SK-N-MC (cell line): Measurements from ENCODE around the gene YBEY.

Source experiments
- DNase-seq: peaks from one replicate; pipeline ENCODE4 v3.0.0-alpha.2; 2011; ENCODE audit warnings: low read depth, low spot score
- H3K27ac ChIP-seq: fragments of 200-600 bp; sonication (generic); 2 replicates; pipeline ENCODE4 v1.5.1; 2016; ENCODE audit warnings: mixed run types
- H3K36me3 ChIP-seq: fragments of 200-600 bp; sonication (generic); 2 replicates; pipeline ENCODE4 v1.6.1; 2017; ENCODE audit warnings: antibody characterized with exemption, low read length, mixed read lengths; ENCODE audit not compliant: insufficient read depth
- H3K4me3 ChIP-seq: fragments of 200-600 bp; sonication (generic); 2 replicates; pipeline ENCODE4 v1.5.1; 2016
- H3K9ac ChIP-seq: fragments of 200-600 bp; sonication (generic); 2 replicates; pipeline ENCODE4 v1.8.0; 2017; ENCODE audit warnings: mixed run types, mixed read lengths; ENCODE audit not compliant: insufficient read length
- H3K9me3 ChIP-seq: fragments of 200-600 bp; sonication (generic); 2 replicates; pipeline ENCODE4 v1.6.1; 2017; ENCODE audit warnings: low read depth, mild to moderate bottlenecking, antibody characterized with exemption, low read length, moderate library complexity, mixed read lengths
- EZH2 ChIP-seq: fragments of 200-600 bp; sonication (generic); IDR thresholded peaks from one replicate; pipeline ENCODE4 v1.6.1; 2017; ENCODE audit warnings: antibody characterized with exemption
- FOXP2 ChIP-seq: optimal IDR thresholded peaks from 2 replicates; pipeline ENCODE3; 2011; ENCODE audit warnings: mild to moderate bottlenecking, moderate library complexity; ENCODE audit not compliant: insufficient read depth; ENCODE audit errors: extremely low read length, control extremely low read depth
- POLR2AphosphoS5 ChIP-seq: IDR thresholded peaks from 2 replicates; pipeline ENCODE4 v1.6.1; 2012; ENCODE audit warnings: mild to moderate bottlenecking, low read depth, low read length, borderline replicate concordance

Gene YBEY

GRCh38 chr21:46325073-46325912, 39.2 kb downstream of the YBEY start:
- TF ChIP-seq POLR2AphosphoS5 = no peak; the same call in 1 of the 2 replicates
- DNase-seq = no peak
- peak overlapping the region; percentile 88 for H3K9ac ChIP-seq
- H3K4me3 ChIP-seq = peak overlapping the region; percentile 95
- H3K36me3 ChIP-seq = peaks cover 41% of the 10 kb centered on the region
- H3K9me3 ChIP-seq = no peaks in the 10 kb centered on the region
- peak overlapping the region; percentile 71 for H3K27ac ChIP-seq

- H3K27ac ChIP-seq = no peak overlapping the region
- H3K36me3 ChIP-seq = peaks cover 43% of the 10 kb centered on the region
Observed at GRCh38 chr21:46326110-46326703, 40.1 kb downstream of the YBEY start.

GRCh38 chr21:46327711-46328110, 41.6 kb downstream of the YBEY start:
- Histone ChIP-seq H3K27ac (no peak overlapping the region), H3K4me3 (no peak overlapping the region), H3K36me3 (peaks cover 38% of the 10 kb centered on the region), H3K9ac (no peak overlapping the region), H3K9me3 (no peaks in the 10 kb centered on the region)
- DNase-seq = no peak
- TF ChIP-seq EZH2 (no peak), FOXP2 (no peak), POLR2AphosphoS5 (no peak)

More at GRCh38 chr21:46326110-46326703, 40.1 kb downstream of the YBEY start:
- Histone ChIP-seq H3K9me3 (no peaks in the 10 kb centered on the region), H3K9ac (peak overlapping the region; percentile 88), H3K4me3 (peak overlapping the region; percentile 95)
- no peak for DNase-seq
- no peak for TF ChIP-seq POLR2AphosphoS5
- TF ChIP-seq FOXP2 = no peak
- no peak for TF ChIP-seq EZH2

- no peak for DNase-seq
- H3K36me3 ChIP-seq = peaks cover 39% of the 10 kb centered on the region
- H3K9ac ChIP-seq = no peak overlapping the region
- no peak overlapping the region for H3K27ac ChIP-seq
- no peaks in the 10 kb centered on the region for H3K9me3 ChIP-seq
- H3K4me3 ChIP-seq = no peak overlapping the region
- TF ChIP-seq EZH2 (no peak), POLR2AphosphoS5 (no peak), FOXP2 (no peak)
Observed at GRCh38 chr21:46328151-46328550, 42.0 kb downstream of the YBEY start.

GRCh38 chr21:46329796-46330195, 43.7 kb downstream of the YBEY start:
- Histone ChIP-seq H3K36me3 (peaks cover 44% of the 10 kb centered on the region), H3K9me3 (no peaks in the 10 kb centered on the region), H3K4me3 (no peak overlapping the region), H3K27ac (no peak overlapping the region), H3K9ac (no peak overlapping the region)
- DNase-seq = no peak
- no peak for TF ChIP-seq POLR2AphosphoS5
- TF ChIP-seq FOXP2 = no peak
- no peak for TF ChIP-seq EZH2

- Histone ChIP-seq H3K36me3 (peaks cover 57% of the 10 kb centered on the region), H3K4me3 (no peak overlapping the region), H3K9ac (no peak overlapping the region), H3K27ac (no peak overlapping the region), H3K9me3 (no peaks in the 10 kb centered on the region)
- TF ChIP-seq FOXP2 (no peak), EZH2 (no peak)
- no peak for DNase-seq
Observed at GRCh38 chr21:46334351-46335140, 48.4 kb downstream of the YBEY start.

GRCh38 chr21:46336603-46337002, 50.5 kb downstream of the YBEY start:
- TF ChIP-seq FOXP2 = no peak
- no peak for TF ChIP-seq POLR2AphosphoS5
- TF ChIP-seq EZH2 = no peak
- Histone ChIP-seq H3K27ac (no peak overlapping the region), H3K9ac (no peak overlapping the region), H3K4me3 (no peak overlapping the region), H3K9me3 (no peaks in the 10 kb centered on the region), H3K36me3 (peaks cover 56% of the 10 kb centered on the region)
- DNase-seq = no peak

GRCh38 chr21:46340998-46341397, 54.9 kb downstream of the YBEY start:
- TF ChIP-seq EZH2 (no peak), FOXP2 (no peak), POLR2AphosphoS5 (no peak)
- peaks cover 49% of the 10 kb centered on the region for H3K36me3 ChIP-seq

More at GRCh38 chr21:46340998-46341397, 54.9 kb downstream of the YBEY start:
- Histone ChIP-seq H3K27ac (no peak overlapping the region), H3K9me3 (no peaks in the 10 kb centered on the region), H3K9ac (no peak overlapping the region), H3K4me3 (no peak overlapping the region)
- no peak for DNase-seq
